Breast epithelium (tissue), 3 donors: ENCODE data around the gene ZNF566.

Experiments used
- CTCF ChIP-seq, 3 donors: fragments of 450-650 bp; IDR thresholded peaks; one replicate each; pipeline ENCODE4 v1.5.1; 2016 to 2017; ENCODE audit warnings: antibody characterized with exemption in 3 of 3, mild to moderate bottlenecking in 3 of 3, moderate library complexity in 3 of 3
- POLR2A ChIP-seq: fragments of 450-650 bp; IDR thresholded peaks from one replicate; pipeline ENCODE4 v1.6.1; 2016; ENCODE audit warnings: antibody characterized with exemption, mild to moderate bottlenecking, moderate library complexity
- POLR2AphosphoS5 ChIP-seq, 3 donors: sonication (generic); formaldehyde crosslinking; IDR thresholded peaks; one replicate each; pipeline ENCODE4 v1.6.1; 2017; ENCODE audit warnings: antibody characterized with exemption in 3 of 3

DNA sequence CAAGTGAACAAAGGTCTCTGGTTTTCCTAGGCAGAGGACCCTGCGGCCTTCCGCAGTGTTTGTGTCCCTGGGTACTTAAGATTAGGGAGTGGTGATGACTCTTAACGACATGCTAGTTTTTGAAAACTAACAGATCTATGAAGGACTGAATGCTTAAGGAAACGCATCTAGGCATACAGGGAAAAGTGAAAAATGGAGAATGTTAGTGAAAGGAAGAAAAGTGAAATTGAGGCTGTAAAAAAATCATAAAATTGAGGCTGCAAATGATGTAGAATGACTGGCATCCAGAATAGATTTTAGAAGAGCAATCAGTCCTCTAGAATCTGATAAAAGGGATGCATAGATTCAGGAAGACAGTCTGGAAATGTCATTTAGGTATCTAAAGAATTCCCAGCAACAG, 35.3 kb upstream of the ZNF566 start:
- TF ChIP-seq POLR2A, result no peak
- no peak for TF ChIP-seq CTCF (IDR thresholded peaks at IDR 0.05)
- TF ChIP-seq POLR2AphosphoS5 (IDR thresholded peaks at IDR 0.05), result no peak
